ENCODE results near the gene CACNA1E. TPM values are rescaled to one million over a fixed set of nuclear protein-coding genes. Genes with fewer than 3 reads are reported as not detected.

Gene CACNA1E
- total RNA-seq, 2 donors from 2014 or later = 0.44 to 0.53 TPM

DNA sequence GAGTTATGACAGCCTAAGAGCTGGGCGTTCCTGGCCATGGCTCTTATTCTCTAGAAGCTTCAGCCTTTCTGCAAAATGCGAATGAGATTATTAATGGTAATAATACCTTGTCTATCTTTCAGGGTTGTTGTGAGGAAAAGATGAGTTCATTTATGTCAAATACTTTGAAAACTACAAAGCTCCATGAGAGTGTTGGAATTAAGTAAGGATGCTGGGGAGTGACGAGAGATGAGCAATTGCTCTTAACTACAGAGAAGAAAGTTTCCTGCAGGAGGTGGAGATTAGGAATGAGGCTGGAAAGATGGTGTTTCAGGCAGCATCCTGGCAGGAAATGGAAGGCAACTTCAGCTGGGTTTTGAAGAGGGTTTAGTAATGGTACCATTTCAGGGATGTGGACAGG, 124.2 kb downstream of the CACNA1E start:
- DNase-seq = no peak
- H3K4me1 ChIP-seq = no peaks in the 10 kb centered on the region
- TF ChIP-seq, protein P1, sequence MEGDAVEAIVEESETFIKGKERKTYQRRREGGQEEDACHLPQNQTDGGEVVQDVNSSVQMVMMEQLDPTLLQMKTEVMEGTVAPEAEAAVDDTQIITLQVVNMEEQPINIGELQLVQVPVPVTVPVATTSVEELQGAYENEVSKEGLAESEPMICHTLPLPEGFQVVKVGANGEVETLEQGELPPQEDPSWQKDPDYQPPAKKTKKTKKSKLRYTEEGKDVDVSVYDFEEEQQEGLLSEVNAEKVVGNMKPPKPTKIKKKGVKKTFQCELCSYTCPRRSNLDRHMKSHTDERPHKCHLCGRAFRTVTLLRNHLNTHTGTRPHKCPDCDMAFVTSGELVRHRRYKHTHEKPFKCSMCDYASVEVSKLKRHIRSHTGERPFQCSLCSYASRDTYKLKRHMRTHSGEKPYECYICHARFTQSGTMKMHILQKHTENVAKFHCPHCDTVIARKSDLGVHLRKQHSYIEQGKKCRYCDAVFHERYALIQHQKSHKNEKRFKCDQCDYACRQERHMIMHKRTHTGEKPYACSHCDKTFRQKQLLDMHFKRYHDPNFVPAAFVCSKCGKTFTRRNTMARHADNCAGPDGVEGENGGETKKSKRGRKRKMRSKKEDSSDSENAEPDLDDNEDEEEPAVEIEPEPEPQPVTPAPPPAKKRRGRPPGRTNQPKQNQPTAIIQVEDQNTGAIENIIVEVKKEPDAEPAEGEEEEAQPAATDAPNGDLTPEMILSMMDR (IDR thresholded peaks at IDR 0.05) = no peak
- no peak overlapping the region for H3K4me3 ChIP-seq
- no peak overlapping the region for H3K9ac ChIP-seq (ENCODE audit: low read depth in 2 of 2, low read length in 2 of 2)
- no peaks in the 10 kb centered on the region for H3K9me3 ChIP-seq
- no peaks in the 10 kb centered on the region for H3K27me3 ChIP-seq
- intact Hi-C loops (cut with DNase I) = no loop called here
- H3K27ac ChIP-seq = no peak overlapping the region
- H3K36me3 ChIP-seq = no peaks in the 10 kb centered on the region

DNA sequence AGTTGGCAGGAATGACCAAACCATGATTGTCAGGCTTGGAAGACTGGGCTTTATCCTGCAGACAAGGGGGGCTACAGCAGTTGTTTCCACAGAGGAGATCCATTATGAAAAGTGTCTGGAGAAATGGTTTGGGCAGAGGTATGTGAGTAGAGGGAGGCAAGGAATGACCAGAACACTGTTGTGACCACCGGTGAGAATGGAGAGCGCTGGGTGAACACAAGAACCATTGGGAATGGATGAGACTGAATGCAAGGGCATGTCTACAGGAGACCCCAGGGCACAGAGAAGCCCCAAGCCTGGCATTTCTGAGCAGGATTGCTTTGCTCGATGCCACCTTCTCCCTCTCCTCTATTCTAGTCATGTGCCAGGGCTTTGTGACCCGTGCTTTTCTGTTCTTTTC, 125.1 kb downstream of the CACNA1E start:
- Histone ChIP-seq H3K27ac (no peak overlapping the region), H3K4me1 (no peaks in the 10 kb centered on the region)

DNA sequence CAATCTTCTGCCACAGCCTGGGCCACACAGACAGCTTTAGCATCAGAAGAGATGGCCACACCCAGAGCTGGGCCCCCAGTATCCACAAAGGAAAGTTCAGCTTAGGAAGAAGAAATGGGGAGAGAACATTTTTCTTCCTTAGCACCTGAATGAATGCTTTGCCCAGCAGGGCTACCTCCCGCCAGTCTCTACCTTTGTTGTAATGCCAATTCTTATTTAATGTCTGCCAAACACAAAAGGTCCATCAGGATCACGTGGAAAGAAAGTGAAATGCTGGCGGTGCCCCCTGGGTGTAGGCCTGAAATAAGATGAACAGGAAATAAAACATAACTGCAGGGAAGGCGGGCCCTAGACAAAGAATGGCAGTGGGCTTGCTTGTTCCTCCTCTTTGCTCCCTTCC, 125.6 kb downstream of the CACNA1E start:
- Histone ChIP-seq H3K4me1 (no peaks in the 10 kb centered on the region), H3K4me3 (no peak overlapping the region), H3K27me3 (no peaks in the 10 kb centered on the region), H3K27ac (no peak overlapping the region), H3K9ac (ENCODE audit: low read depth in 2 of 2, low read length in 2 of 2) (no peak overlapping the region), H3K36me3 (no peaks in the 10 kb centered on the region), H3K9me3 (no peaks in the 10 kb centered on the region)
- intact Hi-C loops (cut with DNase I) = no loop called here
- TF ChIP-seq, protein P1 (IDR thresholded peaks at IDR 0.05) = no peak
- DNase-seq = no peak

More for the DNA sequence above, 125.1 kb downstream of the CACNA1E start:
- Histone ChIP-seq H3K4me3 (no peak overlapping the region), H3K27me3 (no peaks in the 10 kb centered on the region), H3K9me3 (no peaks in the 10 kb centered on the region), H3K9ac (ENCODE audit: low read depth in 2 of 2, low read length in 2 of 2) (no peak overlapping the region), H3K36me3 (no peaks in the 10 kb centered on the region)
- intact Hi-C loops (cut with DNase I) = no loop called here
- TF ChIP-seq, protein P1 (IDR thresholded peaks at IDR 0.05) = no peak
- DNase-seq = no peak

DNA sequence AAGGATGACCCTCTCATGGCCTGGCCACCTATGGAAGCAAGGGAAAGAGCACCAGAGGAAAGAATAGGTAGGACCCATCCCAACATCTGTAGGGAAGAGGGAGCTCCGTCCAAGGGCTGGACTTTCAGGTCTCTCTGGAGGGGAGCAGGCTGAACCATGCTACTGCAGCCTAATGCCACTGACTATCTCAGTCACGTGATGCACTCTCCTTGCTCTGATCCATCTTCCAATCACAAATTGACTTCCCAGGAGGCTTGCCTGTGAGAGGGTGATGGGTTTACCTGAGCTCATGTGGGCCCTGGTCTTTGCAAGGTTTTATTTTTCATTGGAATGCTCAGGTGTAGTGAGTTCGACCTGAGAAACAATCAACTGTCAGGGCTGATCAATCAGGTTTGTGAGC, 128.8 kb downstream of the CACNA1E start:
- intact Hi-C loops (cut with DNase I) = no loop called here
- Histone ChIP-seq H3K9ac (ENCODE audit: low read depth in 2 of 2, low read length in 2 of 2) (no peak overlapping the region), H3K27ac (no peak overlapping the region), H3K36me3 (no peaks in the 10 kb centered on the region), H3K4me3 (no peak overlapping the region), H3K4me1 (no peaks in the 10 kb centered on the region), H3K27me3 (no peaks in the 10 kb centered on the region), H3K9me3 (no peaks in the 10 kb centered on the region)
- no peak for DNase-seq
- TF ChIP-seq, protein P1 (IDR thresholded peaks at IDR 0.05) = no peak

DNA sequence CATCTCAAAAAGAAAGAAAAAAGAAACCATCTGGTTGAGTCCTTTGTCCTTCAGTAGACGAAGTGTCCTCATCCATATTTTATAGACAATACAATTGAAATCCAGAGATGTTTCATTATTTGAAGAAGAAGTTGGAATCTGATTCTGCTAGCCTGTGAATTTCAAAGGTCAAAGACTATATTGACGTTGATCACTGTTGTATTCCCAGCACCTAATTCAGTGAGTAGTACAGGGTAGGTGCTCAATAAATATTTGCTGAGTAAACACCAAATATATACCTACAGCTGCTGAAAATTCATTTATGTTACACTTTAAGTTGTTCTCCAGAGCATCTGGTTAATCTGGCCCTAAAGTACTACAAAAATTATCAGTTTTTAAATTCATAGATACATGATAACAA, 135.2 kb downstream of the CACNA1E start:
- Histone ChIP-seq H3K4me3 (no peak overlapping the region), H3K27ac (no peak overlapping the region), H3K9me3 (no peaks in the 10 kb centered on the region), H3K36me3 (no peaks in the 10 kb centered on the region), H3K27me3 (no peaks in the 10 kb centered on the region), H3K4me1 (no peaks in the 10 kb centered on the region), H3K9ac (ENCODE audit: low read depth in 2 of 2, low read length in 2 of 2) (no peak overlapping the region)
- TF ChIP-seq, protein P1 (IDR thresholded peaks at IDR 0.05) = no peak
- intact Hi-C loops (cut with DNase I) = no loop called here
- DNase-seq = no peak

DNA sequence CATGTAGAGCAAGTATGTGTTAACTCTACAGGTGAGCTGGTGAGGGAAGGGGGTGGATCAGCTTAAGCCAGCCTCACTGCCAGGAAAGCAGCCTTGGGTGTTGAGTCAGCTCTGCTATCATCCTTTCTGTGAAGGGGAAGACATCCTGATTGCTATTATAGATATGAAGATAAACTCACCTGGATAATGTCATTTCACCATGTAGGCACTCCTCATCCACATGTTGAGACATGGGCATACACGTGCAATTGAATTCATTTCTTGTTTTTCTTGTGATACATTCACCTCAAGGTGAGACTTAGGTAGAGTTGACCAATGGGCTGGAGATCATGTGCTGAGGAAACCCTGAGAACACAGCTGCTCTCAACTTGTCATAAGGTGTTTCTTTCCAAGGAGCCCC, 136.9 kb downstream of the CACNA1E start:
- Histone ChIP-seq H3K9me3 (no peaks in the 10 kb centered on the region), H3K4me3 (no peak overlapping the region), H3K27me3 (no peaks in the 10 kb centered on the region), H3K9ac (ENCODE audit: low read depth in 2 of 2, low read length in 2 of 2) (no peak overlapping the region), H3K4me1 (no peaks in the 10 kb centered on the region), H3K27ac (no peak overlapping the region), H3K36me3 (no peaks in the 10 kb centered on the region)
- intact Hi-C loops (cut with DNase I) = no loop called here
- TF ChIP-seq, protein P1 (IDR thresholded peaks at IDR 0.05) = no peak
- no peak for DNase-seq
